Activated CD8-positive, alpha-beta T cell treated with anti-CD3 and anti-CD28 coated beads for 36 hours (primary cell): ENCODE results near the gene RASAL1. TPM values are rescaled to one million over a fixed set of nuclear protein-coding genes. Genes with fewer than 3 reads are reported as not detected.
"Not testable (repeated sequence)": the region's sequence is repeated elsewhere in the genome, so short reads cannot be mapped to it uniquely, and the experiment has no call there.

Experiments used
- ATAC-seq: fragments of 200-7000 bp; cut with Tn5 transposase; one replicate; pipeline ENCODE4 v1.10.0; 2021; ENCODE audit warnings: mild to moderate bottlenecking, moderate library complexity
- CTCF ChIA-PET: fragments of 350-600 bp; sonication (Branson Sonifier 250); formaldehyde crosslinking; loops from one replicate; lab custom pipeline; 2021; ENCODE audit warnings: antibody characterized with exemption; lab: Charles Lee
- POLR2A ChIA-PET: fragments of 350-600 bp; sonication (Branson Sonifier 250); formaldehyde crosslinking; loops from one replicate; lab custom pipeline; 2021; ENCODE audit warnings: antibody characterized with exemption; lab: Charles Lee
- DNase-seq: peaks from one replicate; pipeline ENCODE4 v3.0.0-alpha.2; 2020
- H3K27ac Mint-ChIP-seq: one replicate; pipeline ENCODE4 v1.8.0; 2021; ENCODE audit warnings: mild to moderate bottlenecking, mixed read lengths
- H3K27me3 Mint-ChIP-seq: one replicate; pipeline ENCODE4 v1.8.0; 2021; ENCODE audit warnings: mixed read lengths
- H3K36me3 Mint-ChIP-seq: one replicate; pipeline ENCODE4 v1.8.0; 2021; ENCODE audit warnings: low read depth, mixed read lengths
- H3K4me1 Mint-ChIP-seq: one replicate; pipeline ENCODE4 v1.8.0; 2021; ENCODE audit warnings: low read depth, mixed read lengths
- H3K4me3 Mint-ChIP-seq: one replicate; pipeline ENCODE4 v1.8.0; 2021; ENCODE audit warnings: mild to moderate bottlenecking, moderate library complexity, mixed read lengths
- H3K9me3 Mint-ChIP-seq: one replicate; pipeline ENCODE4 v1.8.0; 2021; ENCODE audit warnings: mixed read lengths
- CTCF ChIP-seq: fragments of 200-600 bp; IDR thresholded peaks from one replicate; pipeline ENCODE4 v1.8.0; 2022; ENCODE audit warnings: antibody characterized with exemption, mild to moderate bottlenecking
- intact Hi-C: fragments of 100-400 bp; cut with micrococcal nuclease; formaldehyde crosslinking; loops from one replicate; pipeline ENCODE4 v1.10.0; 2022
- total RNA-seq, 2 experiments: library from RNA; stranded (reverse); gene quantifications; one replicate each; pipeline ENCODE4 v1.2.3, GENCODE V29; 2021

The RASAL1 gene
- total RNA-seq, 2 experiments from 2014 or later = 9.8 to 12.4 TPM

- Mint-ChIP-seq H3K27me3 (peaks cover 2% of the 10 kb centered on the region), H3K4me3 (no peak overlapping the region), H3K9me3 (peaks cover 3% of the 10 kb centered on the region), H3K4me1 (no peaks in the 10 kb centered on the region), H3K36me3 (no peaks in the 10 kb centered on the region), H3K27ac (no peak overlapping the region)
- ATAC-seq (no peak), DNase-seq (no peak)
- intact Hi-C loops = no loop called here
- ChIA-PET CTCF (interaction anchor here (0.7 to 1.3 kb wide), 3 partner anchors 16 to 22 kb away, joined by 3 to 4 read pairs (median 3); no protein-coding TSS in a partner anchor), POLR2A (interaction anchor here (0.8 to 1.1 kb wide), 3 partner anchors 10 to 336 kb away, joined by 3 read pairs; no protein-coding TSS in a partner anchor)
- TF ChIP-seq CTCF = no peak
Measured at GRCh38 chr12:113120670-113121370, 14.7 kb downstream of the RASAL1 start.

GRCh38 chr12:113119980-113120669, 15.4 kb downstream of the RASAL1 start:
- Mint-ChIP-seq H3K36me3 (no peaks in the 10 kb centered on the region), H3K4me3 (no peak overlapping the region), H3K27ac (no peak overlapping the region), H3K9me3 (peaks cover 3% of the 10 kb centered on the region), H3K4me1 (no peaks in the 10 kb centered on the region), H3K27me3 (peaks cover 2% of the 10 kb centered on the region)
- no peak for DNase-seq
- TF ChIP-seq CTCF = no peak
- ChIA-PET CTCF (interaction anchor here (0.7 to 1.3 kb wide), 3 partner anchors 16 to 21 kb away, joined by 3 to 4 read pairs (median 3); no protein-coding TSS in a partner anchor), POLR2A (interaction anchor here (0.8 to 1.1 kb wide), 3 partner anchors 9 to 336 kb away, joined by 3 read pairs; no protein-coding TSS in a partner anchor)
- no peak for ATAC-seq
- intact Hi-C loops = no loop called here

- intact Hi-C loops = no loop called here
- CTCF ChIA-PET = interaction anchor here (0.7 to 1.5 kb wide), 3 partner anchors 17 to 204 kb away, joined by 3 to 4 read pairs (median 4); no protein-coding TSS in a partner anchor
- Mint-ChIP-seq H3K36me3 (no peaks in the 10 kb centered on the region), H3K27ac (no peak overlapping the region), H3K9me3 (peaks cover 3% of the 10 kb centered on the region), H3K4me1 (no peaks in the 10 kb centered on the region), H3K4me3 (no peak overlapping the region), H3K27me3 (peaks cover 2% of the 10 kb centered on the region)
- ATAC-seq (no peak), DNase-seq (no peak)
- TF ChIP-seq CTCF = no peak
- POLR2A ChIA-PET = no interaction called here
Measured at GRCh38 chr12:113118142-113118541, 17.4 kb downstream of the RASAL1 start.

- CTCF ChIA-PET = interaction anchor here (0.7 to 1.5 kb wide), 3 partner anchors 17 to 203 kb away, joined by 3 to 4 read pairs (median 4); no protein-coding TSS in a partner anchor
- H3K4me3 Mint-ChIP-seq, H3K27me3 Mint-ChIP-seq, DNase-seq, H3K27ac Mint-ChIP-seq, POLR2A ChIA-PET, H3K9me3 Mint-ChIP-seq, intact Hi-C loops, ATAC-seq, H3K4me1 Mint-ChIP-seq, H3K36me3 Mint-ChIP-seq: not testable (repeated sequence)
Measured at GRCh38 chr12:113117684-113118083, 17.9 kb downstream of the RASAL1 start.

- Mint-ChIP-seq H3K27me3 (peaks cover 2% of the 10 kb centered on the region), H3K27ac (no peak overlapping the region), H3K4me3 (no peak overlapping the region), H3K4me1 (no peaks in the 10 kb centered on the region), H3K36me3 (no peaks in the 10 kb centered on the region), H3K9me3 (no peaks in the 10 kb centered on the region)
- TF ChIP-seq CTCF = no peak
- no peak for DNase-seq
- no peak for ATAC-seq
- ChIA-PET POLR2A (no interaction called here), CTCF (interaction anchor here (1.5 kb wide), 1 partner anchor 18 kb away, joined by 4 read pairs; no protein-coding TSS in a partner anchor)
- intact Hi-C loops = no loop called here
Measured at GRCh38 chr12:113116875-113117274, 18.7 kb downstream of the RASAL1 start.
